HG03064 (cell line): ENCODE measurements around the gene SPDEF.

Experiments
- ATAC-seq: cut with Tn5 transposase; IDR thresholded peaks from one replicate; pipeline ENCODE4 v1.9.1; 2021; ENCODE audit warnings: low read depth; ENCODE audit not compliant: unreplicated experiment

The SPDEF gene

GRCh38 chr6:34584694-34585093 is 28.6 kb upstream of the SPDEF start:
- ATAC-seq = no peak

DNA sequence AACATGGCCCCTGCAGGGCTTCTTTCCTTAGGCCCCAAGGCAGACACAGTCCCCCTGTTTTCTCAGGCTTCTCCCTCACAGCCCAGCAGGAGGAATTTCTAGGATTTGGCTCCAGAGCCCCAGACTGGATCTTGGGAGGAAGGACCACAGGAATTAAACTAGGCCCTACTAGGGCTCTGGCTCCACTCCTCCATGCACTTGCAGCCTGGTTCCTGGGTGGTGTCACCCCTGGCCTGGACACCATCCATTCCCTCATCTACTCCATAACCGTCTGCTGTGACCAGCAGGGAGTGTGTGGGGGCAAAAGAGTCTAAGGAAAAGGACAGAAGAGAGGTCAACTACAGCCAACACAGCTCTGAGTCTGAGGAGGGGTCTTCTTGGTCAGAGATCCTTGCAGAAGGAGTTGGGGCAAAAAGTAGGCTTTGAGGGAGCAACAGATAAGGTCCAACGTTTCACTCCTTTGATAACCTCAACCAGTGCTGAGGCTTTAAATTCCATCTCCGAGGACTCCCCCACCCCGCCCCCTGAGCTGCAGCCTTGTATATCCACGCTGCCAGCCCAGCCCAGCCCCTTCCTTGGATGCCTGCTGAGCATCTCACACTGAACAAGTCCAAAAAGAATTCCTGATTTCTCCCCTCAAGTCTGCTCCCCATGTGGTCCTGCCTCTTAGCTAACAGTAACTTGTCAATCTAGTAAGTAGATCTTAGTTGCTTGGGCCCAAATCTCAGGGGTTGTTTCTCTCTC is 27.9 kb upstream of the SPDEF start:
- ATAC-seq = no peak

DNA sequence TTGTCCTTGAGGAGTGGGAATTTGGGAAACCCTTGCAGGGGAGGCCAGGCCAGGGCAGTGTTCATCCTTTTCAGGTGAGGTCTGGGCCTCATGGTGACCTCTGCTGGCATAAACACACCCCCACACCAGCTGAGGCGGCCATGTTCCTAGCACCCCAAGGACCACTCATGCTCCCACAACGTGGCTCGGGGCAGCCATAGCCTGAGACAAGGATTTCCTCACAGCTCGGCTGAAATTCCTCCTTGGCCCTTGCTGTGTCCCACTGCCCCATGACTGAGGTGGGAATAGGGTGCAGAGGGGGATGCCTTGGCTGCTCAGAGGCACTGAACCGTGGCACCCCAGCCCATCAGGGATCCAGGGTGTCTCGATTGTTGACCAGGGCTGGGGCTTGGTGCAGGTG is 27.3 kb upstream of the SPDEF start:
- no peak for ATAC-seq

DNA sequence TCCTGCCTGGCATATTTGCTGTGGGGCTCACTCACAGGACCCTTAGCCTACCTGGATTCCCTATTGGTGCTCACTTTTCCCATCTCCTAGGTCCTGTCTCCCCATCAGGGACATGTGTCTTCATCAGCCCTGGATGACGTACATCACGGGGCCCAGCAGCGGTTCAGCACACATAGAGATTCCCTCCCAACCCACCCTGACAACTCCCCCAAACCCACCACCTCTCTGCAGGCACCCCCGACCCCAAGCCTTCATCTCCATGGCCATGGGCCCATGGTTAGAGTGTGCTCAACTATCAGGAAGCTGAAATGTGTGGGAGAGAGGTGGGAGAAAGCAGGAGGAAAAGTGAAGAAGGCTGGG is 25.4 kb upstream of the SPDEF start:
- no peak for ATAC-seq

DNA sequence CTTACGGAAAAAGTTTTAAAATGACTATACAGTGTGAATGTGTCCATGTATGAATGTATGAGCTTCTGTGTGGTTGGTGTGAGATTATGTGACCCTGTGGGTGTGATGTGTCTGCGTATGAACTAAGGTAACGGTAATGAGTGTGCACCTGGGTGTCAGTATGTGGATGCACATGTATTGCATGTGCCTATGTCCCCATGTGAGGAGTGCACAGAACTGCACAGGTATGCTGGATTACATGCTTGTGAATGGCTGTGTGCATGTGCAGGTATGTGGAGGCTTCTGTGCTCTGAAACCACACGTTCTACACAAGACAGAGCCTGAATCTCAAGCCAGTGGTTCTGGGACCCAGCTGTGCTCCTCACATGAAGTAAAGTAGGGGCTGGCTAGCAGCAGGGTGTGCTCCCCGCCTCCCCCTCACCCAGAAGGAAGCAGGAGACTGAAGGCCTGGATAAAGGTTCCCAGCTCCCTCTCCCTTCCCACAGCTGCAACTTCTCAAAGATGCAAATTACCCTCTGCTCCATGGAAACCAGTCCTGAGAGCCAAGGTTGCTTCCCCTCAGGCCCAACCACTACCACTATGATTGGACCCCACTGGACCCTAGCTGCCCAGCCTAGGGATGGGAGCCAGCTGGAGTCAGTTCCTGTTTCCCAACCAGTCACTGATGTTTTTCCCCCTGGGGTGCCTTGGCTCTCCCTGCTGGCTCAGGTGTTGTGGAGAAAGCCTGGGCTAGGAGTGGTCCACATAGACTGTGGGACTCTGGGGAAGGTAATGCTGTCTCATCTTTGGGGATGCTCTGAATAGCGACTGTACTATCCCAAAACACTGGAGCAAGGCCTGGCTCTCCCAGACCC is 24.8 kb upstream of the SPDEF start:
- no peak for ATAC-seq

DNA sequence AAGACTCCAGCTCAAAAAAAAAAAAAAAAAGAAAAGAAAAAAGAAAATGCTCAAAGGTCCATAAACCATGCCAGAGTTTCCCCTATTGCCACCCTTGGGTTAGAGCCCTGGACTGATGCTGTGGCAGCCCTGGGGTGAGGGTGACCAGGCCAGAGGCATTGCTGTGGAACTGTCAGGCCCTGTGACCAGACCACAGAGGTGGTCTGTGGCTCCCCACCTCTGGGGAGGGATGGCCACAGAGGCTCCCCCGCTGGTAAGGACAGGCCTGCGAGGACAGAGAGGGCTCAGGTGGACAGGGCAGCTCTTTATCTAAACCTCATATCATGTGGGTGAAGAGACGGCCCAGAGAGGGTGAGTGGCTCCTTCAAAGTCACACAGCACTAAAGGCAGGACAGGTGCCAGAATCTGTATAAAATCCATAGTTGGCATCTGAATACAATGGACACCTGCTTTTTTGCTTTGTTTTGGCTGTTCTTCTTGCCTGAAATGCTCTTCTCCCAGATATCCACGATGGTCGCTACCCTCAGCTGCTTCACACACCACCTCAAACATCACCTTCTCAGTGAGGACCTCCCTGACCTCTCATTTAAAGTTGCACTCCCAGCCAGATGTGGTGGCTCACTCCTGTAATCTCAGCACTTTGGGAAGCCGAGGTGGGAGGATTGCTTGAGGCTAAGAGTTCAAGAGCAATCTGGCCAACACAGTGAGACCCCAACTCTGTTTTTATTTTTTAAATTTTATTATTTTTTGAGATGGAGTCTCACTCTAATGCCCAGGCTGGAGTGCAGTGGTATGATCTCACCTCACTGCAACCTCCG is 22.5 kb upstream of the SPDEF start:
- no peak for ATAC-seq

DNA sequence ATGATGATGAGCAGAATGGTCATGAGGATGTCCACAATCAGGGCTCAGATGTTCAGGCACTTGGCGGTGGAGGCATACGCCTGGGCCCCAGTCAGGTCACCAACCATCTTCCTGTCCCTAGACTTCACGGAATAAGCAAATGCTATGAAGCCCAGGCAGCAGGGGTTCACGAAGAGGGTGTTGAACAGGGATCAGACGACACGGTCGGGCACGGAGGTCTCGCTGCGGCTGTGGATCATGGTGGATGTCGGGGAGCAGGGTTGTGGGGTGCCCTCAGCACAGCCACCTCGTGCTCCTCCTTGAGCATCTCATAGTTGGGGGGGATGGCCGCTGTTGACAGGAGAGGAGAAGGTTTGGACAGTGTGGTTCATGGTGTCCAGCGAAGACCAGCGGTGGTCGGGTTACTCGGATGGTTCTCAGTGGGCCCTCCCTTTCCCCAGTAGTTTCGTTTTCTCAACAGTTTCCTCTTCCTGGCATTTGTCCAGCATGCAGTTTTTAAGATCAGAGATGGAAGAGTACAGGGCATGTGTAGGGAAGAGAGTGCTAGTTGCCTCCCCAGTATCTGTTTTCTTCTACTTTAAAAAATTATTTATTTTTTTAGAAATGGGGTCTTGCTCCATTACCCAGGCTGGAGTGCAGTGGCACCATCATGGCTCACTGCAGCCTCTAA is 20.3 kb upstream of the SPDEF start:
- no peak for ATAC-seq

DNA sequence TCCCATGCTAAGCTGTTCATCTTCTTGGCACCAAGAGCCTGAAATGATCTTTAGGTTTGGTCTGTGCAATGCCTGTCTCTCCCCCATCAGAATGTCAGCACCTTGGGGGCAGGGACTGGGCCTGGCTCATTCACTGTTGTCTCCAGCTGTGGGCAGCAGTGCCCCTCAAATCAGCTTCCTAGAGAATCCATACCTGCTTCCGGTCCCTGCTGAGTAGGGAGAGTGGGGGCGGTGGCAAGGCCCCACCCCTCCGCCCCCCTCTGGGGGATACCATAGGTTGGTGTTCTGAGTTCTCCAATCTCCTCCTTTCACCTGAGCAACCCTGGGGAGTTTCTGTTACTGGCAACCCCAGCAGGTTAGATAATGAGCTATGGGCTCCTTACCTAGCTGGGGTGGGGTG is 19.2 kb upstream of the SPDEF start:
- no peak for ATAC-seq

DNA sequence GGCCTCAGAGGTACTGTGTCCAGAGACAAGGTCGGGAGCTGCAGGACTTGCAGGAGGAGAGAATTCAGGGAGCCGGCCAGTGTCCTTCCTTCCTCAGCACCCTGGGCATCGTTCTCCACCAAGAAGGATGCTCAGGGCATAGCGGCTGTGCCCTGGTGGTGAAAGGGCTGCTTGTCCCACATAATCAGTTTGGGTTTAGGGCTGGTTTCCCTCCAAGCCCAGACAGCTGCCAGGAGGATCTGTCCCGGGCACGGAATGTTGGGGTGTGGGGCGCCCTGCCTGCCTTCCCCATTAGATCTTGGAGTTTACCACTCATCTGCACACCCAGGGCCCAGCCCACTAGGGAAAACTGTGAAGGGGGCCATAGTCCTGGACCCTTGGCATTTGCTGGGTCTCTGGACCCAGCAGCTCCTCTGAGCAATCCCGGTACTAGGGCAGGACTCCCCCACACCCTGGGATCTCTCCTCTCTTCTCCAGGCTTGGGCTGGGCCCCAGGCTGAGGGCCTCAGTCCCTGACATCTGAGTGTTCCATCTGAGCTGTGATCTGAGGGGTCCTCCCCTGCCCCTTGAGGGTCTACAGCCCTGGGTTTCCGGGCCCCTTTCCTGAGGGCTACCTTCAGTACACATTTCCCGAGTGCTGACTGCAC is 18.6 kb upstream of the SPDEF start:
- no peak for ATAC-seq

- no peak for ATAC-seq
Observed at GRCh38 chr6:34573567-34574183, 17.5 kb upstream of the SPDEF start.

DNA sequence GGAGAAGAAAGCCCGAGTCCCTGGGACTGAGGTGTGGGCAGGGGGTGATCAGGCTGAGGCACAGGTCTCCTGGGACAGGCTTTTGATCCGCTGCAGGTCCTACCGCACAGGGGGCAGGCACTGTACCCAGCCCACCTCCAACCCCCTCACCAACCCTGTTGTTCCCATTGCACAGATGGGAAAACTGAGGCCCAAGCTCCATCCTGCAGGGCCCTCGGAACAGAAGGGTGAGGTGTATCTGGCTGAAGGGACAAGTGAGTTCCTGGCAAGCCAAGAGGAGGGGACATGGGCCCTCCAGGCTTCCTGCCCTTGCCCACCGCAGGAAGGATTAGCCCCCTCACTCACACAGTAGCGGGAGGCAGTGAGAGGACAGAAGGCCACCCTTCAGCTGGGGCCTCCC is 16.5 kb upstream of the SPDEF start:
- ATAC-seq = no peak

GRCh38 chr6:34572021-34572420 is 15.9 kb upstream of the SPDEF start:
- no peak for ATAC-seq

GRCh38 chr6:34571388-34571787 is 15.3 kb upstream of the SPDEF start:
- no peak for ATAC-seq

DNA sequence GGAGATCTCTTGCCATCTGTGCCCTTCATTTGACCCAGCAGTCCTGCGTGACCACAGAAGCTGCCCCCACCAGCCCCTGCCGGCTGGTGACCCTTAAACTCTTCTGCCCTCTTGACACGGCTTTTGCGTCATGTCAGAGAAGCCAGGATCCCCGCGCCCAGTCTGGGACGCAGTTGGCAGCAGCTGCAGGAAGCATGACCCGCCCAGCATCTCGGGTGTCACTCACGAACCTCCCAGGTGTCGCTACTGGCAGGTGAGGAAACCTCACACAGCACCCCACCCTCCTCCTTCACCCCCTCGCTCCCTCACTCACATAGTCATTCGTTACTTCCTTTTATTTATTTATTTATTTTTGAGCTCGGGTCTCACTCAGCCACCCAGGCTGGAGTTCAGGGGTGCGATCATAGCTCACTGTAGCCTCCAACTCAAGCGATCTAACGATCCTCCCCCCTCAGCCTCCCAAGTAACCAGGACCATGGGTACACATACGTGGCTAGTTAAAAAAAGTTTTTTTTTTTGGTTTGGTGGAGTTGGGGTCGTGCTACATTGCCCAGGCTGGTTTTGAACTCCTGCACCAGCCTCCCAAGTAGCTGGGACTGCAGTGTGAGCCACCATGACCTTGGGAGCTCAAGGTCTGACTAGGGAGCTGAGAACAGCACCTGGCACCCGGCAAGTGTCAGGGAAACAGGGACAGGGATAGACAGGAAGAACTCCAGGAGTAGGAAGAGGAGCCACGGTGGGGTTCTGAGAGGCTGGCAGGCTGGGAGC is 14.1 kb upstream of the SPDEF start:
- ATAC-seq = no peak

- ATAC-seq = no peak
Observed at GRCh38 chr6:34569361-34569973, 13.3 kb upstream of the SPDEF start.

DNA sequence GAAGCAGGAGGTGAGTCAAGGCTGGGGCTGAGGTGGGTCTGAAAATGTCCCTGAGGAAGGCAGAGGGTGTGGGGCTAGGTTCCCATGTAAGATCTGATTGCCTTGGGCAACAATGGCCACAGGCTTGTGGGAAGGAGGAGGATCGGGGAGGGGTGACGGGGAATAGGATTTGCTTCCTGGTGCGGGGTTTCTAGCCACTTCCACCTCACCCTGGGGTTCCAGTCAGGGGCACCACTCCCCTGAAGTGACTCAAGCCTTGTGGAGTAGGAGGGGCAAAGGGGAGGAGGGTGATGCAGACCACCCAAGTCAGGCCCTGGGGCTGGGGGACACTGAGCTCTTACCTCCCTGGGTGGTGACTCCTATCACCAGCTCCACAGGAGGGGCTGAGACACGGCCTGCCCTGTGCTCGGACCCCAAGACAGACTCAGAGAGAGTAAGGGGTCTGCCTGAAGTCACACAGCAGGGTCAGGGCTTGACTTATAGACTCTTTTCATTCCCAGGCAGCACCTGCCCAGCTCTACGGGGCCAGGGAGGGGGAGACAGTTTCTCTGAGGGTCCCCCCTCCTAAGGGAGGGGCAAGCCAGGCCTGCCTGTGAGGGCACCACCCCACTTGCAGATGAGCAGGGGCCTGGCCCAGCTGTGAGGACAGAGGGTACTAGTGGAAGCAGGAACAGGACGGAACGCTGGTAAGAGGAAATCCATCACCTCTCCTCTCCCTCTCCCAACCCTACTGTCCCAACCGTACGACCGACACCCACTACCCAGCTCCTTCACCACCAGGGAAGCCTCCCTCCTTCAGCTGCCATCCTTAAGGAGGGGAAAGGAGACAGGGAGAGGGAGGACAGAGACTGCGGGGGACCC is 12.4 kb upstream of the SPDEF start:
- ATAC-seq = no peak

- no peak for ATAC-seq
Observed at GRCh38 chr6:34566830-34567546, 10.9 kb upstream of the SPDEF start.
